Stomach (tissue), 4 donors: ENCODE measurements around the gene ZNF41.
"Not testable (repeated sequence)": the region's sequence is repeated elsewhere in the genome, so short reads cannot be mapped to it uniquely, and the experiment has no call there.

Source experiments
- CTCF ChIP-seq, 7 experiments: fragments of 450-650 bp in 4 of 7; fragments of 200-600 bp in 3 of 7; sonication (generic) in 3 of 7; IDR thresholded peaks; one replicate each; pipeline ENCODE4 v1.5.1; 2016 to 2019; ENCODE audit warnings: antibody characterized with exemption in 7 of 7, control low read depth in 2 of 7, mild to moderate bottlenecking in 1 of 7
- EP300 ChIP-seq: sonication (generic); formaldehyde crosslinking; IDR thresholded peaks from one replicate; pipeline ENCODE4 v1.6.1; 2017; ENCODE audit warnings: antibody characterized with exemption
- POLR2A ChIP-seq, 4 donors: fragments of 450-650 bp; IDR thresholded peaks; one replicate each; pipeline ENCODE4 v1.6.1; 2016; ENCODE audit warnings: antibody characterized with exemption in 4 of 4, control low read depth in 2 of 4, mild to moderate bottlenecking in 1 of 4, moderate library complexity in 1 of 4
- POLR2AphosphoS5 ChIP-seq, 3 donors: sonication (generic); formaldehyde crosslinking; IDR thresholded peaks; one replicate each; pipeline ENCODE4 v1.6.1; 2016; ENCODE audit warnings: antibody characterized with exemption in 3 of 3

DNA sequence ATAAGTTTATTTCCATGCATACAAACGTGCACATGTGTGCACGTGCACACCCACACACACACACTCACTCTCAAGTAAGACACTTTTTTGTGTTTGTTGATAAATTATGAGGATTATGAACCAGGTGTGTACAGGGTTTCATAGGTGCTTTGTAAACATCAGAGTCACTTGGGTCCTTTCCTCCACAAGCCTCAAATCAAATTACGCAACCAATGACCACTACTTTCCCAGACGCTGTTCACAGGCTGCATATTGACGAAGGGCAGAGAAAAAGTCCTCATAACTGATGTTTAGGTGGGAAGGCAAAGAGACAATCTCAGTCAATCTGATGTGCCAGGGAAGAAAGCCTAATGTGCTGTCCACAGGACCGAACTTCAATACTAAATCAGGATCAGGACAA lies 29.4 kb upstream of the ZNF41 start:
- TF ChIP-seq CTCF (IDR thresholded peaks at IDR 0.05); EP300; POLR2A (IDR thresholded peaks at IDR 0.05); POLR2AphosphoS5 (IDR thresholded peaks at IDR 0.05): not testable (repeated sequence)
